HG03575 (cell line): Measurements from ENCODE around the gene VAV1.

ENCODE experiments used
- ATAC-seq: cut with Tn5 transposase; IDR thresholded peaks from one replicate; pipeline ENCODE4 v1.9.1; 2021; ENCODE audit not compliant: unreplicated experiment, insufficient number of reproducible peaks, low FRiP score; ENCODE audit errors: extremely low read depth

The VAV1 gene, protein sequence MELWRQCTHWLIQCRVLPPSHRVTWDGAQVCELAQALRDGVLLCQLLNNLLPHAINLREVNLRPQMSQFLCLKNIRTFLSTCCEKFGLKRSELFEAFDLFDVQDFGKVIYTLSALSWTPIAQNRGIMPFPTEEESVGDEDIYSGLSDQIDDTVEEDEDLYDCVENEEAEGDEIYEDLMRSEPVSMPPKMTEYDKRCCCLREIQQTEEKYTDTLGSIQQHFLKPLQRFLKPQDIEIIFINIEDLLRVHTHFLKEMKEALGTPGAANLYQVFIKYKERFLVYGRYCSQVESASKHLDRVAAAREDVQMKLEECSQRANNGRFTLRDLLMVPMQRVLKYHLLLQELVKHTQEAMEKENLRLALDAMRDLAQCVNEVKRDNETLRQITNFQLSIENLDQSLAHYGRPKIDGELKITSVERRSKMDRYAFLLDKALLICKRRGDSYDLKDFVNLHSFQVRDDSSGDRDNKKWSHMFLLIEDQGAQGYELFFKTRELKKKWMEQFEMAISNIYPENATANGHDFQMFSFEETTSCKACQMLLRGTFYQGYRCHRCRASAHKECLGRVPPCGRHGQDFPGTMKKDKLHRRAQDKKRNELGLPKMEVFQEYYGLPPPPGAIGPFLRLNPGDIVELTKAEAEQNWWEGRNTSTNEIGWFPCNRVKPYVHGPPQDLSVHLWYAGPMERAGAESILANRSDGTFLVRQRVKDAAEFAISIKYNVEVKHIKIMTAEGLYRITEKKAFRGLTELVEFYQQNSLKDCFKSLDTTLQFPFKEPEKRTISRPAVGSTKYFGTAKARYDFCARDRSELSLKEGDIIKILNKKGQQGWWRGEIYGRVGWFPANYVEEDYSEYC

DNA sequence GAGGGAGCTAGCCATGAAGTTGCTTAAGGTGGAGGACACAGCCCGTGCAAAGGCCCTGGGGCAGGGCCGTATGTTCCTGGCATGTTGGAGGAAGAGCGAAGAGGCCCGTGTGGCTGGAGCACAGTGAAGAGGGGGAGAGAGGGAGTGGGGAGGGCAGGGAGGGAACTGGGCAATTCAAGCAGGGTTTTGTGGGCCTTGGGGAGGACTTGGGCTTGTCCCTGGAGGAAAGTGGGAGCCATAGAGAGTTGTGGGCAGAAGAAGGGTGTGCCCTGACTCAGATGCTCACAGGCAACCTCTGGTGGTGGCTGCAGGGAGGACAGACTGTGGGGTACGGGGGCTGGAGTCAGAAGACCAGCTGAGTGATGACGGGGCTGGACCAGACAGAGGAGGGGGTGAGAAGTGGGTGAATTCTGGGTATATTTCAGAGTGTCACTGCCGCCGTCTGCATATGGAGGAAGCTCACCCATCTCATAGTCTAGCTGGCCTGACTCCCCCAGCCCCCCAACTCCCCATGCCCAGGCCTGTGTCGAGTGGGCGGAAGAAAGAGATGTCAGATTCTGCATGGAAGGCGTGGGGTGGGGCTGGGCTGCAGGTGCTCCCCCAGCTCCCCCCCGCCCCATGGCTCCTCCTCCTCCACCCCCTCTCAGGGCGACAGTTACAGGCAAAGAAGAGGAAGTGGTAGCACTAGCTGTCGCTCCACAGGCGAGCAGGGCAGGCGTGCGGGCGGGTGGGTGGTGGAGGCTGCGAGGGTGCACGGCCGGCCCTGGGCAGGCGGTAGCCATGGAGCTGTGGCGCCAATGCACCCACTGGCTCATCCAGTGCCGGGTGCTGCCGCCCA, at the start of gene VAV1:
TSS of gene VAV1 (plus strand) at position 681 of the 838 bp plus-strand sequence. CDS start at position 781, 100 bp downstream.
- ATAC-seq: no peak

- ATAC-seq: no peak
These were observed 49.3 kb upstream of the VAV1 start for GRCh38 chr19:6723108-6723618.

DNA sequence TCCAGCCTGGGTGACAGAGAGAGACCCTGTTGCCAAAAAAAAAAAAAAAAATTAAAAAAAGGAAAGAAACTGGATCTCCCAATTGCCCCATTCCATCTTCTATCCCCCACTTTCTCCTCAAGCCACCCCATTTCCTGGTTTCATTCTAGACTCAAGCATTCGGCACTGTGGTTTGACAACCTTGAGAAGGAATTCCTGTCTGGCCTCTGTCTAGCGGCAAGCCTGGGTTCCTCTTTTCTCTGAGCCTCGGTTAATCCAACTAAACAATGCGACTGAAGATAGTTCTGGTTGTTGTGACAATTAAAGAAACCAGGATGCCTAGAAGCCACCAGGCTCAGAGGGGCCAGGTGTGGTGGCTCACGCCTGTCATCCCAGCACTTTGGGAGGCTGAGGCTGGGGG, 48.8 kb upstream of the VAV1 start:
- ATAC-seq: no peak

DNA sequence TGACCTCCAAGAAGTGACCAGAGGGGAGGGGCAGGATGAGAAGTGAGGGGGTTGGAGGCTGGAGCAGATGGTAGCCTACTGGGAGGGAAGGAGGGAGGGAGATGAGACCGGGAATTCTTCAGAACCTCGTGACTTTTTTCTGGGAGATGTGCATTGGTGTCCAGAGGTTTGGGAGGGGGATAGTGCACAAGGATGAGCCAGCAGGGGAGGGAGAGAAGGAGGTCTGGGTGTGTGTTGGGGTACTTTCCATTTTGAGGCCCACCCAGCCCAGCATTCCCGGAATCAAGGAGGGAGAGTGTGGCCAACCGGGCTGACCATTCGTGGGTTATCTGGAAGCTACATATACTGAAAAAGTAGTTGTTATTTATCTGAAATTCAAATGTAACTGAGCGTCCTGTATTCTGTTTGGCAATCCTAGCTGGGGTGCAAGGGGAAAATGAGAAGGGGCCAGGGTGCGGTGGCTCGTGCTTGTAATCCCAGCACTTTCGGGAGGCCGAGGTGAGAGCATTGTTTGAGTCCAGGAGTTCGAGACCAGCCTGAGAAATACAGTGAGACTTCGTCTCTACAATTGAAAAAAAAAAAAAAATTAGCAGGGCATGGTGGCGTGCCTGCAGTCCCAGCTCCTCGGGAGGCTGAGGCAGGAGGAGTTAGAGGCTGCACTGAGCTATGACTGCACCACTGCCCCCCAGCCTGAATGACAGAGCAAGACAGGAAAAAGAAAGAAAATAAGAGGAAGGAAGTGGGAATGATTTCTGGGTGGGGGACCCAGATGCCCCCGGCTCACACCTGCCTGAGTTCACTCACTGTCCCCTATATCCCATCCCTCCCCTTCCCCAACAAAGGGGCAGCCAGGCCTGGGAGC, 47.6 kb upstream of the VAV1 start:
- ATAC-seq: no peak

GRCh38 chr19:6725513-6726231, 46.8 kb upstream of the VAV1 start:
- no peak for ATAC-seq

DNA sequence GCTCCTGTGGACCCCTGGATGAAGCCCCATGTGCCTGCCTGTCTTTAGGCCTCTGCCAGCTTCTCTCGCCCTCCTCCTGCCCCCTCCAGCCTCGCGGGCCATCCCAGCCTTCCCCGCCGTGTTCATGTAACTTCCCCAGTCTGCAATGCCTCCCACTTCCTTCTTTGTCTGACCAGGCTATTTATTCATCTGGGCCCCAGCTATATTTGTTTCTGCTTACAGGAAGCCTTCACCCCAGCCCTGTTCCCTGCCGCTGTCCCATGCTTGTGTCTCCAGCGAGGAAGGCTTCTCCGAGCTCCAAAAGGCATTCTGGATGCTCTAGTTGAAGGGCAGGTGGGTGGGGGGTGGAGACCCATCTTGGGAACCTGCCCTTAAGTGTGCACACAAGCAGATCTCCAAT, 44.2 kb upstream of the VAV1 start:
- no peak for ATAC-seq

- no peak for ATAC-seq
These were observed 42.8 kb upstream of the VAV1 start for GRCh38 chr19:6729573-6730152.

DNA sequence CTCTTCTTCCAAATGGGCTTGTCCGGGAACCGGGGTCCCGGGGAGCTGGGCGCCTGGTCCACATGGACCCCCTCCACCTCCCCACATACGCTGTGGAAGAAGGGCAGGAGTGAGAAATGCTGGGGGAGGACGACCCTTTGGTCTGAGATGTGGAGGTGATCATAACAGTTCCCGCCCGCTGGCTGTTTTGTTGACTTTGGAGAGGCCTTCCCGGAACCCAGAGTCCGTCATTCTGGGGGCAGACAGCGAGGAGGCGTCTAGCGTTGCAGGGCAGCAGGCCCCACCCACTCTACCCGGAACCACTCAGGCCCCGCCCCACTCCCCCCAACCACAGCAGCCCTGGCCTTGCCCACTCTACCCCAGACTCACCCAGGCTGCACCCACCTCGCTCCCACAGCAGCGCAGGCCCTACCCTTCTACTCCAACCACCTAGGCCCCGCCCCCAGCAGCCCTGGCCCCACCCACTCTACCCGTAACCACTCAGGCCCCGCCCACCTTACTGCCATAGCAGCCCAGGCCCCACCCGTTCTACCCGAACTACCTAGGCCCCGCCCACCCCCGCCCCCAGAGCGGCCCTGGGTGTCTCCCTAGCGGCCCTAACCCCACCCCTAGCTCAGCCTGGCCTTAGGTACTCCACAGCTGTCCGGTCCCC, 42.2 kb upstream of the VAV1 start:
- ATAC-seq: no peak

- ATAC-seq: no peak
These were observed 41.4 kb upstream of the VAV1 start for GRCh38 chr19:6730941-6731670.

- no peak for ATAC-seq
These were observed 40.7 kb upstream of the VAV1 start for GRCh38 chr19:6731822-6732221.

GRCh38 chr19:6732803-6733337, 39.6 kb upstream of the VAV1 start:
- no peak for ATAC-seq

DNA sequence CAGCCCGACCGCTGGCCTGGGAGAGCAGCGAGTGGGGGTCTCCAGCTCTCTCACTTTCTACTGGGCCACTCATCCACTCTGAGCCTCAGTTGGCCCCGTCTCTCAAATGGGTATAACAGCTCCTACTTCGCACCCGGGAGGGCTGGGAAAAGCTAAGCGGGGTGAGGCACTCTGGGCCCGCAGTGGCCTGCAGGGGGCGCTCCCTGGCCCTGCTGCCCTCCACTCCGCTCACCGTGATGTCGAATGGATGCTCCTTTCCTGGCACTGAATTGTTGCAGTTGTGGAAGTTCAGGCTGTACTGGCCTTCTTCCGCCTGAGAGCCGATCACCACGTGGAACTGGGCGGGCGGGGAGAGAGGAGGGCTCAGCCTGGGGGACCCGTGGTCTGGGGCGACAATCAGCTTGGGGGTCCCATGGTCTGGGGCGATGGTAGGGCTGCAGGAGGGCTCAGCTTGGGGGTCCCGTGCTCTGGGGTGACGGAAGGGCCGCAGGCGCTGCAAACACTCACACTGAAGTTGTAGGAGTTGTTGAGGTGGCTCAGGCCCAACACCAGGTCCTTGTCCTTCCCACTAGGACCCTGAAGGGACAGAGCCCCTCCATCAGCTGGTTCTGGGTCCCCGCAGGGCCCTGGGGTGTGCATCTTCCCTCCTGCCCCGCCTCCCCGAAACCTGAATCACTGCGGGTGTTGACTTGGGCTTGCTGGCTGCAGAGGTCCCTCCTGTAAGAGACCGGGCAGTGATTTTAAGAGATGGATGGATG, 39.0 kb upstream of the VAV1 start:
- ATAC-seq: no peak

- no peak for ATAC-seq
These were observed 38.3 kb upstream of the VAV1 start for GRCh38 chr19:6734096-6734696.

- no peak for ATAC-seq
These were observed 37.2 kb upstream of the VAV1 start for GRCh38 chr19:6735181-6735911.
